HG03196 (cell line): ENCODE measurements around the gene RNF144A.

ENCODE experiments used
- ATAC-seq: cut with Tn5 transposase; IDR thresholded peaks from one replicate; pipeline ENCODE4 v1.9.1; 2021; ENCODE audit not compliant: unreplicated experiment

RNF144A gene

DNA sequence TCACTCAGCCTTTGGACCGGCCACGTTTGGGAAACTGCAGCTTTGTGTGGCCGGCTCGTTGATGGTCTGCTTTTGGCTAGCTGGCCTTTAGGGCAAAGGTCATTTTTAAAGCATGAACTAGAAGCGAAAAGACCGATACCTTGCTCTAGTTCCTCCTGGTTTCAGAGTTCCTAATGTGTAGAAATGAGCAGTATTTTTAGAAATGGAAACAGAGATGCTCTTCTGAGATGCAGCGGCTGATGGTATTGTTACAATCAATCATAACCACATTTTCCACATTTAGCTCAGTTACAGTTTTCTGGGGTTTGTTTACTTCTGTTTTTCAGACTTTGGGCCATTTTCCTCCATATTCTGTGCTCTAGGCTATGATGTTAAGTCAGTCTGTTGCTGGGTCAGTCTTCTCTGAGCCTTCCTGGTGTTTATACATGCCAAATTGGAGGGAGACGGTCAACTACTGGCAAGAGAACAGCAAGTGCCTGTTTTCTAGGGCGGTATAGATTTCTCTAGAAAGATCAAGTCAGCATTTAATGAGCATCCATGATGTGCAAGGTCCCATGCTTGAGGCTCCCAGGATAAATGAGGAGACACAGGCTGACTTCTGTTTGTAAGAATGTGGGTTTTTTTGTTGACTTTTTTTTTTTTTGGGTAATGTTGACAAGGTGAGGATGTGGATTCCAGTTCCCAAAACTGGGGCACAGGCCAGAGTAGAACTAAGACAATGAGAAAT is 28.0 kb downstream of the RNF144A start:
- ATAC-seq = peak; percentile 84

DNA sequence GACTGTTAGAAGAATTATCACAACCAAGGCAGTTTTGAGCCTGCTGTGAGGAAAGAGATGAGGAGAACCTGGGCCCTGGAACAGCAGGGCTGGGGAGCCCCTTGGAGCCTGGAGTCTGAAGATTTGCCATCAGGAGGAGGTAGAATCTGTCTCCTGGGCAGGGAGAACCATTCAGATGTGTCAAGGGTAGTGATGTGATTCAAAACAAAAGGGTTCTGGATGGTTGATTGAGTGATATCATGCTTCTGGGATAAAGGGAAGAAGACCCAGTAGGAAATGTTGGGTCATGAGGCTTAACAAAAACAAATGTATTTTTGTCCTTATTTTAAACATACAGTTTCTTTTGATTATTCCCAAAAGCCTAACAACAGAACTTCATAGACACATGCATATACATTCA is 28.6 kb downstream of the RNF144A start:
- no peak for ATAC-seq

DNA sequence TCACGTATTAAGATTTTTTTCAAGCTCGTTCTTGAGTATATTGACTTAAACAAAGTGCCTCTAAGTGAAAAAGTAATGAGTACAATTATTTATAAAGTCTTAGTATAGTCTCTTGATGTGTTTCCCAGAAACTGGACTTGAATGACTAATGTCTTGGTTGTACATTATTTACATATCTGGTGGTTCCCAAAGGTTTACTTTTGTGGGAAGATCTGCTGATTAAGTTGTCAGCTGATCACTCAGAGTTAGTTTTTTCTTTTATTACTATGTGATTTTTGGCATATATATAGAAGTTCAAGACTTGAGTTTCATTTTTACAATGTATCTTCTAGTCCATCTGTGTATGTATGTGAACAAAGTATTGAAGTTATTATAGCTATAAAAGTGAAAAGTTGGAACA is 29.5 kb downstream of the RNF144A start:
- ATAC-seq = no peak

DNA sequence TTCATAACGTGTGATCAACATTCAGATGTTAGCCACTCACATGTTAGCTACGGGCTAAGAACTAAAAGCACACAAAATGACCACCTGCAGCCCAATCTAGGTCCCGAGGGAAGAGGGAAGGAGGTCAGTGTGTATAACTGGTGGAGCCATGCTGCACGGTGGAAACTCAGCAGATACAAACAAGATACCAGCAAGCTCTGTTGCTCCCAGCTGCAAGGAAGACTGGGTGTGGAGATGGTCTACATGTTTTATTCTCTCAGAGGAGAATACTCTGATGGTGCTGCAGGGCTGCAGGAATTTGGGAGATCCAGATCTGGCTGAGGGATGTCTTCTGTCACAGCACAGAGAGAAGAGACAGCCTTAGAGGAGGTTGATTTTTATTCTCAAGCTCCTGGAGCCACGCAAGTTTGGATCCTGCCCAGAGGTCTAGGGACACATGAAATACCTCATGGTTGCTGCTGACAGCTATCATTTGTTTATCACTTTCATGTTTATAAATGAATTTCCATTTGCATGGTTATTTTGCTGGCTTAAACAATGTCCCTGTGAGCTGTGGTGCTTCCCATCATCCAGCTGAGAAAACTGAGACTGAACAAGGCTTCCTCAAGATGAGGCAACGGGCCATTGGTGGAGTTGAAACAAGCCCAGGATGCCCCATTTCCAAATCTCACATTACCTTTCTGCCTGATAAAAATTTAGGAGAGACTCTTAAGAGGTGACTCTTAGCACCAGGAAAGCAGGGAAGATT is 30.9 kb downstream of the RNF144A start:
- no peak for ATAC-seq

DNA sequence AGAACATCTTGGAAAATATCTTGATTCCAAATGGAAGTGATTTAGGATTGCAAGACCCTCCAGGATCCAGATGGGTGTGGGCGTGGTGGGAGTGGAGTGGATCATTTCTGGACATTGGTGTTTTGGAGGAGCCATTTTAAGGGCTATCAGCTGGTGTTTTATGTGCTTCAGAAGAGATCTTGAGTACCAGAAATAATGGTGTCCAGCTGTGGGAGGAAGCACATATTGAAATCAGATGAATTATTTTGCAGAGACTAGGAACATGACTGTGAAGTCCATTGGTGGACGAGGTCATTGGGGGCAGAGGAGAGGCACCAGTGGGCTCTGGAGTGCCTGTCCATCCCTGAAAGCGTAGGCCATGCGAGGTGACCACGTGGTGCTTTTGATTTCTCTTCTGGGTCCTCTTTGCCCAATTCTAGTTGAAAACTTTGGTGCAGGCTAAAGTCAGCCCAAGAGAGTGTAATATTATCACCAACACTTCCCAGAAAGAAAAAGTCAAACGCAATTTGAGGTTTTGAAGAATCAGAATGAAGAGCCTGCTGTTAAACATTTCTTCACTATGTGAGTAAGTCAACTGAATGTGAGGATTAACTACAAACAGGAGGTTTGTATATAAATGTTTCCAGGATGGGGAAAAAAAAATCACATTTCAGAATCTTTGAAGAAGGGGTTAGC is 31.6 kb downstream of the RNF144A start:
- no peak for ATAC-seq

DNA sequence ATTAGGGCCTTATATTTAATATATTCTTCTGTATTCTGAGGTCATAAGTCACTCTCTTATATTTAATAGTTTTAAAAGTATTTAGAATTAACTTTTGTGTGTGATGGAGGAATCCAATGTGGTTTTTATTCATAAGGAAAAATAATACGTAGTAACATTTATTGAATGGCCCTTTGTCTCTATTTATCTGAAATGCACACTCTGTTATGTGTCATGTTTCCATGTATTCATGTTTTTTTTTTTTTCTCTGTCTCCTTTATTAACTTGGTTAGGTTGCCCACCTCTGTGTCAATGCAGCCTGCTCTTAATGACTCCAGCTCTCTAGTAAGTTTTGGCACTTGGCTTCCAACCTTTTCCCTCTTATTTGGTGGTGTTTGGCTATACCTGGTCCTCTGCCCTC is 33.8 kb downstream of the RNF144A start:
- ATAC-seq = no peak

DNA sequence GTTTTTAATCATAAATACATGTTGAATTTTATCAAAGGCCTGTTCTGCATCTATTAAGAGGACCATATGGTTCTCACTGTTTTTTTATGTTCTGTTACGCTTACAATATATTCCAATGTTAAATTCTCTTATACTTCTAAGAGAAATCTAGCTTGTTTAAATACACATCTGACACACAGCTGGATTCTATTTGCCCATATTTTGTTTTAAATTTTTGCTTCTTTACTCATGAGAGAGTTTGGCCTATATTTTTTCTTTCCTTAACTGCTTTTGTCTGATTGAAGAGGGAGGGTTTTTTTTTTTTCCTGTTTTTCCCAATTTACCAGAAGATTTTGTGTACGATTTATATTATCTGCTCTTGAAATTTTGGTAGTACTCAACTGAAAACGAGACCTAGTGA is 34.9 kb downstream of the RNF144A start:
- ATAC-seq = no peak

DNA sequence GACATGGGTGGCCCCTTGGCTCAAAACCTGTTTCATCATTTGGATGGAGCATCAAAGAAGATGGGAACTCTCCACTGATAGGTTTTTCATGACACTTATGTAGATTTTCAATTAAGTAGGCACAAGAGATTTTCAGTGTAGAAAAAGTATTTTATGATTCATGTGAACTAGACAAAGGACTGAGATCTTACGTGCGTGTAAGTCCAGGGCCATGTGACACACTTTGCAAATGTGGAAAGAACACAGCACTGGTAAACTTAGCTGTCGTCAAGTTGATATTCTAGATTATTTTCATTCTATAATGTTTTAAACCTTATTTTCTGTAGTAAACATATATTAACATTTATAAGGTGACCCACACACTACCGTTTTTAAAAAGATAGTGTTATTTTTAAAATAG is 37.4 kb downstream of the RNF144A start:
- no peak for ATAC-seq

DNA sequence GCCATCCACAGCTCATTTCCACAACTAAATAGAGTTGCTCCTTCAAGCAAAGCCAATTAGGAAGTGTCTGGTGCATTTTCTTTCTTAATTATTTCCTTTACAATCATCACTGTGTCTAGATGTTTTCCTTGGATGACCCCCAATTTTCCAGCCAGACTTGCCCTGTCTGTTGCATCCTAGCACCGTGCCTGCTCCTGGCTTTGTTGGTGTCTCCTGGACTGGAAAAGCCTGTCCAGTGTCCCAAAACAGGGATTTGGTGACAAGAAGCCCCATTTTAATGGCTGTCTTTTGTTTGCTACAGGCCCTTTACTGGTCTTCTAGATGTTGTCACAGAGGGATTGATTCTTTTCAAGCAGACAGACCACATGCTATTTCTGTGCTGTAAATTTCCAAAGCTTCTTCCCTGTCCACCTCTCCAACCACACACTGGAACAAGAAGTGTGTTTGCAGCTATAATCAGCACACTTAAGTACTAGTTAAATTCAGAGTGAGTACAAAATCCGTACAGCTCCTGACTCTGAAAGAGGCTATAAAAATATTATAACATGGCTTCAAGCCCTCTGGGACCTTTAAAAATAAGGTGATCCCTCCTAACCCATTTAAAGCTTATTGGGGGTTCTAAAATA is 38.4 kb downstream of the RNF144A start:
- no peak for ATAC-seq

DNA sequence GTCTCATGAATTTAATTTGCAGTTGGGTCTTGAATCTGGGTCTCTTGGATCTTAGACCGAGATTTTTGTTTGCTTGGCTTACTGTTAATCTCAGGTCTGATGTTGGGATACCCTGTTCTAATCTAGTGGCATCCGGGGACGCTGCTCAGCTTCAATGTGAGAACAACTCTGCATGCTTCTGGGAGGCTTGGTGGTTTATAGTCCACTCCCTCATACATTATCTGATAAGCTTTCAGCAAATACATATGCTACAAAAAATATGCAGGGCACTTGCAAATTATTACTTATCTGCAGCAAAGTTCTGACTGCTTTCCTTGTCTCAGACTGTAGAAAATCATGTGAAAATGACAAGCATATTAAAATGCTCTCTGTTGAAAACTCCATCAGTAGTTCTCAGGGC is 39.4 kb downstream of the RNF144A start:
- no peak for ATAC-seq

DNA sequence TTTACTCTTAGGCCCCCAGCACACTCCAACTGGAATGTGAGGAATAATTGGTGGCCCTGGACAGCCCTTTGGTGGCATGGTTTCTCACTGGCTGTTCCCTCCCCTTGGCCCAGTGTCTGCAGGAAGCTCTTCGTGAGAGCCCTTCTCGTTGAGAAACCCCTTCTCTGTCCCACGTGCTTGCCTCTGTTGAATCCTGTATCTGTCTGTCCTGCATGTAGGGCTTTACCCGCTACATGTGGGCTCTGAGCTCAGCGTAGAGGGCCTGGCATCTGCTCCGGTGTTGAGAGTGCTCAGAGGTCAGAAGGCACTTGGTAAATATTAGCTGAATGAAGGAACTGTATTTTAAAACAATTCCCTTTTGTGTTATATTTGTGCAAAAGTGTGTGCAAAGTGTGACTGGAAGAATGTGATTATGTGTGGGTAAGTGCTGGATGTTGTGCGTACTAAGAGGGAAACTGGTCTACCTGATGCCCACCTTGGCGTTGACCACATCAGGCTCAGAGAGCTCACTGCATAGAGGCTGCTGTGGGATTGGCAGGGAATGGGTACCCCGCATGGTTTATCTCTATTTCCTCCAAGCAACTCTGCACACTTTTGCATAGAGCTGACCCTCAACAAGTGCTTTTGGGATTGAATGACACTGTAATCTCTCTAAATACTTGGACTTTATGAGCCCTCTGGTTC is 40.0 kb downstream of the RNF144A start:
- no peak for ATAC-seq

DNA sequence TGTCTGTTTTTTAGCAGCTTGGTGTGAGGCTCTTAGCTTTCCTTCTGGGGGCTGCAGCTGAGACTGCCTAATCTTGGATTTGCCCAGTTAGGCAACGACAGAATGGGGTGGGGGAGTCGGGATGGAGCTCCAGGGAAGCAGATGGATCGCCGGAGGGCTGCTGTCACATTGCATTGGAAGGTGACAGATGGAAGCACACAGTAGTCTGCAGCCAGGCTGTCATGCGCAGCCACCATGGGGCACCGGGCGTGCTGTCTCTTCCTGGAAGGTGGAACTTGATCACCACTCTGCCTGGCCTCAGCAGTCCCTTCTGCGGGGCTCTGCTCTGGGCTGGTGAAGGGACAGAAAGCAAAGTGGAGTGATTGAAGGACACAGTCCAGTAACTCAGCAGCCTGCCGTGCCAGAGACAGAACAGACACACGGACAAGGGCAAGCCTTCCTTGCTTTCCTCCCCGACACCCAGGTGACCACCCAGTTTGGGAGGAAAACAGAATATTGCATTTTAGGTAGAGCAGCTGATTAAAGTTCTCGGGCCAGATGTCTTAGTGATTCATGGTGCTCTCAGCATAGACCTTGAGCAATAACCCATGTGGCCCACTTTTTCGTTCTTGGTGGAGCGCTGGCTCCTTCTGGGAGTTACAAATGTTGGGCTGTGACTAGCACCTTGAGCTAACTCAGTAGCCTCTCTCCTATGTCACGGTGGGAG is 40.9 kb downstream of the RNF144A start:
- no peak for ATAC-seq

DNA sequence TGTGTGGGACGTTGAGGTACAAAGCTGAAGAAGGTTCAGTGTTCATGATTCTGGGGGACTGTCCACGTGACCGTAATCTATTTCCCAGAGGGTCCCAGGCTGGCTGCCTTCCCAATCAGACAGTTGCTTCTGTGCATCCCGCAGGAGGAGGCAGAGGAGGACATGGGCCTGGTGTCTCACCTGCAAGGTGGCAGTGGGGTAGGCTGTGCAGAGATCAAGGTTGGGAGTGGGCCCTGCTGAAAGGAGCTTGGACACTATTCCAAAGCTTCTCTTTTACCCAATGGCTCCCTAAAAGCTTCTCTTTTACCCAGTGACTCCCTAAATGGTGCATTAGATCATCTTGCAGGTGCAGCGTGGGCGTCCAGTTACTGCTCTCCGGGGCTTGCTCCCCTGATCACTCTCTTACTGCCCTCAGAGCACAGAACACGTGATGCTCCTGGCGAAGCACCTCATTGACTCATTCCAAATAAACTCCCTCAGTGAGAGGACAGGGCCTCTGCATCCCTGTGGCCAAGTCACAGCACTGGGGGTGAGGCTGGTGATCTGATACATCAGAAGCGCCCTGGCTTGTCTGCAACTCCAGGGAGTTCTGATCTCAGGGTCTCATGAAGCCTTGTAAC is 41.5 kb downstream of the RNF144A start:
- ATAC-seq = no peak

DNA sequence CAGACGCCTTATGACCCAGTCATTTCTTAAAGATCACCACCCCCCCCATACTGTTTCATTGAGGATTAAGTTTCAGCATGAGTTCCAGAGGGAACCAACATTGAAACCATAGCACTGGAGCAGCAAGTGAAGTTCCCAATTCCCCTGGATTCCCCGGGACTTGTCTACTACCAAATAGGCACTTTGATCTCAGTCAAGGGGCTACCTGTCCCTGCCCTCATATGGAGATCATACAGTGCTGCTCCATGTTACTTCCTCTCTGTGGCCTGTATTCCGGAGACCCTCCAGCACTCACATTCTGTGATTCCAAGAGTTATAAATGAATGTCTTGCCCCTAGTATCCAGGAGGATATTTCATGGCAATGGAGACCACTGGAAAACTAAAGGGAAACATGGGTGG is 42.5 kb downstream of the RNF144A start:
- no peak for ATAC-seq

DNA sequence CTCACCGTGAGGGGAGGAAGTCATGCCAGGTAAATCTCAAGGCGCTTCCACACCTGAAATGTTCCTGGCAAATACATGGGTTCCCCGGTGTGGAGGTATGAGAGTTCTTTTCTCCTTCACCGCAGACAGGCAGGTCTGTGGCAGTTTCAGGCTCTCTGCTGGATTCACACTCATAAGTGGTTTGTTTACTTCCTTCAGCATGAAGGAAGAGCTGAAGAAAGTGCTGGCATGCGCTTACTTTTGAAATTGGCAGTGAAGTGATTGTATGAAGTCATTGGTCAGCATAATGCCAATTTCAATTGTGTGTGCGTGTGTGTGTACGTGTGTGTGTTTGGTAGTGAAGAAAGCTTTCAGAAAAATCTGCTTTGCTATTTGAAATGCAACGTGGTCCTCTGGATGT is 43.4 kb downstream of the RNF144A start:
- no peak for ATAC-seq

DNA sequence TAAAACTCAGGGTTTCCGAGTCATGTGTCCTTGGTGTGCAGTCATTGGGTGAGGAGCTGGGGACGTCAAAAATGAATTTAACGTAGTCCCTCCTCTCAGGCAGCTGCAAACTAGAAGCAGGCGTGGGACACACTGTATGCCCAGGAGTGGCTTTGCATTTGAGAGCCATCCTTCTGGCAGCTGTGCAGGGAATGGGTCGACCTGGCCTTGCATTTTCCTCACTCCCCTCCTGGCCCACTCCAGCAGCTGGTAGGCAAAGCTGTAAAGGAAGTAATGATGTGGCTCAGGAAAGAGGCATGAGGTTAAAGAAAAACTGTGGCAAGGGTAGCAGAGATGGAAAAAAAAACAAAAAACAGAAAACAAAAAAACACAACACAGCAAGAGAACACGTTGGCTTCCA is 46.5 kb downstream of the RNF144A start:
- ATAC-seq = no peak

DNA sequence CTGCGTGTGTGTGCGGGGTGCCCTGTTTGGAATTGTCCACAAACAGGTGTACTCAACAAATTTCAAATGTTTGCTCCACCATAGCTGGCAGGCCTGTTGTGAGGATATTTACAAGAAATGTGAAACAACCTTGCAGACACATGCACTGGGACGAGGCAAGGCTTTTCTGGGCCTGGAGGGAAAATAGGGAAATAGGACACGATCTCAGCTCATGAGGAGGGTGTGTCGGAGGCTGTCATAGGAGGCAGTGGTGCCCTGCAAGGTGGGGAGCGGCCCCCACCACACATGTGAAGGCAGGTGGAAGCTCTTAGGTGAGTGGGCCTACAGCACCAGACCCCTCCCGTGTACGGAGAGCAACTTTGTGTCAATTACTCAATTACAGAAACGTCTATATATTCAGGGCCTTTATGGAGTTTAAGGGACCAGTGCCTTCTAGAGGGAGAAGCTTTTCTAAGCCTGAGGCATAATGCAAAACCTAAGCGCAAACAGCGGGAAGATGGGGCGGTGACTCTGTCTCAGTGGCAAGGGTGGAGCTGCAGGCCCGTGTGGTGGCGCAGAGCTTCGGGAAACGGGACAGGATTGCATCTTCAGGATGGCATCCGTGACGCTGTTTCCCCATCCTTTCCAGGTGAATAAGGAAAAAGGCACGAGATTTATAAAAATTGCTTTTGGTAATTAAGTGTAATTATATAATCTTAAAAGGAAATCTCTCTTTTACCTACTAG is 48.0 kb downstream of the RNF144A start:
- ATAC-seq = no peak

DNA sequence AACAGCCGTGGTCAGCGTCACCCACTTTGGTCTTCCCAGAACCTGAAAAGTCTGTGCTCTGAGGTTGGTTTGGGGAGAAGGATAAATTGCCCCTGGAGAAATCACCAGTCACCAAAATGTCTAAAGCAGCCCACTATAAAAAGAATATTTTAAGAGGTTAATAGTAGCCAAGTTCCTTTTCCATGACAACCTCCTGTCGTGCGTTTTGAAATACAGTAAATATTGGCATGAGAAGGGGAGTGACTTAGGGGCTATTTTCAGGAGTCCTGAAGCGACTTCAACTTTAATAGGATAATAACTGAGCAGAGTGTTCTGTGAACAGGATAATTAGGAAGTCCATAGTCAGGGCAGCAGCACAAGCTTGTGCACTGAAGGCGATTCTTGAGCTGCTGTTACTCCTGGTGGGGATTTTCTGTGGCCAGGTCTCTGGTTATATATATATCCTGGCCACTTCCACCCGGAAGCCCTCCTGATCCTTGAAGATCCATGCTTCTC is 49.3 kb downstream of the RNF144A start:
- no peak for ATAC-seq

DNA sequence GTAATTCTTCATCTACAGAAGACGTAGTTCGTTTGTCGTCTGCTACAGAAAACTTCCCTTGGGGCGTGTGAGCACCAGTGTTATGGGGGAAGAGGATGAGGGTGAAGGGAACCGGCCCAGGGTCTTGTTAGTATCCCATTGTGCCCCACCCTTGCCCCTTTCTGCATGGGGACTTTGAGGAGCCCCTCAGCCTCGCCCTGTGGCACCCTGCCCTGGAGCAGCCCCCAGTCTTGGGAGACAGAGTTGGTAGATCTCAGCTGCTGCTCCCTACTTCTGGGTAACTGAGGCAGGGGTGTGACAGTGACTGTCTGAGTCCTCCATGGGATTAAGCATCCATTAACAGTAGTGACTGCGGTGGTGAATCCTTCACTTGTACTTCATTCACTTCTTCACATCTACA is 50.1 kb downstream of the RNF144A start:
- ATAC-seq = no peak
